Measurements from ENCODE around the gene VKORC1.

Gene VKORC1

DNA sequence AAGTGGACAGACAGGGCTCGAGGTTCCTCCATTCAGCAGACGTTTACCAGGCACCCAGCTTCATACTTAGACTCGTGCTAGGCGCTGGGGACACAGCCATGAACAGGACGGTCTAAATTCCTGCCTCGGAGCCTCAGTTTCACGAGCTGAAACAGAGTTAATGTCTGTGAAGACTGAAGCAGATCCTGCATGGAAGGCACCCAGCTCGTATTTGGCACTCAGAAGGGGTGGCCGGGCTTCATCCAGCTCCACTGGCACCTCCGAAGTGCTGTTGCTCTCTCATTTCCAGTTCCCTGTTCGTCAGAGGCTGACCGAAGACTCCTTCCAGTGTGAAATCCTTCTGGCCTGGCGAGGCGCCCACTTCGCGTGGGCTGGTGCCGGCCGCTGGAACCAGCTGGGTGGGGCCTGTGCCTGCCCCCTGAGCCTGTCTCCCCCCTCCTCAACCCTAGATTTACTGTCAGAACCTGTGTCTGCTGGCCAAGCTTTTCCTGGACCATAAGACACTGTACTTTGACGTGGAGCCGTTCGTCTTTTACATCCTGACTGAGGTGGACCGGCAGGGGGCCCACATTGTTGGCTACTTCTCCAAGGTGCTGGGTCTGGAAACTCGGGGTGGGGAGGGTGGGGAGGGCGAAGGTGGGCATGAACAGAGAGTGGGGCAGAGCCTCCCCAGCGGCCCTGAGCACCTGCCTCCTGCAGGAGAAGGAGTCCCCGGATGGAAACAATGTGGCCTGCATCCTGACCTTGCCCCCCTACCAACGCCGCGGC lies 35.2 kb upstream of the VKORC1 start:
- no peak for DNase-seq

DNA sequence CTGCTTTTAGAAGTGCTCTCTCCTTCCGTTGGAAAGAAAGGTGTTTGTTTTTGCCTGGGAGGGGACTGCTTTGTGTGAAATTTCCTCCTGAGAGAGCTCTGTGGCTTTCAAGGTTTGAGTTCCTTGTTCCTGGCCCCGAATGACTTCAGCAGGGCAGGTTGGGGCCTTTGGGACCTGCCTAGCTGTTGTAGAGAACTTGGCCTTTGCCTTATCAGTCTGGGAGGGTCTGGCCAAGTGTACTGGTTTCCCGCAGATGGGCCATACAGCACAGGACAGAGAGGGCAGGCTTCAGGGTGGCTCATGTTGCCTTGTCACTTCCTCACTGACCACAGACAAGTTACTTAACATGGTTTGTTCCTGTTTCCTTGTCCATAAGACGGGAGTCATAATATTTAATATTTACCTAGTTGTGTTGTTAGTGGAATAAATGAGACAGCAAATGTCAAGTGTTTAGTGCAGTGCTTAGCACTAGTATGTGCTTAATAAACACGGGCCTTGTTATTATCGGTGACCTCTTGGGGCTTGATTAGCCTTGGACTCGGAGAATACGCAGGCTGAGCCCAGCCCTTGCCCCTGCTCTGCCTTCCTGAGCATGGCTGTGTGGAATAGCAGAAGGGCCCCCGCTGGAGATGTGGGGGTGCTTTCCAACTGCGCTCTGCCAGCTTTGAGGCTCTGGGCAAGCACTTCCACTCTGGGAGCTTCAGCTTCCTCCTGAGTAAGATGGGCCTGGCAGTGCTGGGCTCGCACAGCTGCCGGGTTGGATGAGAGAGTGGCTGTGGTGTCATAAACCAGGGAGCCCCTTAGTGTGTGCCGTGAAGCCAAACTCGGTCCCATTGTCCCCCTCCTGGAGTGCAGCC lies 34.3 kb upstream of the VKORC1 start:
- no peak for DNase-seq

GRCh38 chr16:31127182-31127581 lies 32.6 kb upstream of the VKORC1 start:
- no peak for DNase-seq

- DNase-seq = no peak
Measured at GRCh38 chr16:31125844-31126243, 31.2 kb upstream of the VKORC1 start.

- no peak for DNase-seq
Measured at GRCh38 chr16:31120129-31120528, 25.5 kb upstream of the VKORC1 start.

DNA sequence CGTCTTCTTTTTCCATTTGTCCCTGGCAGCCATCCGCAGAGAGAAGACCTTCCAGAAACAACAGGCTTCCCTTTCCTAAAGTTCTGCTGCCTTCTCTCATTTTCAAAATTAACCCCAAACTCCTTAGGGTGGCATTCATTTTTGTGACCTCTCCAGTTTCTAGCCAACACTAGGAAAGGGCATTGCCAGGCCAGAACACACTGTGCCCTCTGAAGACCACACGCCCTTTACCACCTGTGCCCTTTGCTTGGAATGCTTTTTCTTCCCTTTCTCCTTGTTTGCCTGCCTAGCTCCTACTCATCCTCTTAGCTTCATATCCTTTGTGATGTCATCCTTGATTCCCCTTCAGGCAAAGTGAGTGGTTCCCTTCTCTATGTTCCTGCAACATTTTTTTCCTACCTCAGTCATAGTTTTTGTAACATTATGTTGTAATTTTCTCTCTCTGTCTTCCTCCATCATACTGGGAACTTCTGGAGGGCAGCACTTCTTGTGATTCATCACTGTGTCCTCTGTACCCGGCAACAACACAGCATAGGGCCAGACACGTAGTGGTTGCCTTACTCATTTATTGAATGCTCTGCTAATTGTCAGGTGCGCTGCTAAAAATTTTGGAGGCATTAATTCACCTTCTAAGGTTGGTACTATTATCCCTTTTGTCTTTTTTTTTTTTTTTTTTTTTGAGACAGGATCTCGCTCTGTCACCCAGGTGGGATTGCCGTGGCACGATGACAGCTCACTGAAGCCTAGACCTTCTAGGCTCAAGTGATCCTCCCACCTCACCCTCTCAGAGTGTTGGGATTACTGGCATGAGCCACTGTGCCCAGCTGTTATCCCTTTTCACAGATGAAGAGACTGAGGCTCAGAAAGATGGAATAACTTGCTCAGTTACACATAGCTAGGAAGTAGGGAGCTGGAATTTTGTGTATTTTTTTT lies 23.9 kb upstream of the VKORC1 start:
- no peak for DNase-seq

DNA sequence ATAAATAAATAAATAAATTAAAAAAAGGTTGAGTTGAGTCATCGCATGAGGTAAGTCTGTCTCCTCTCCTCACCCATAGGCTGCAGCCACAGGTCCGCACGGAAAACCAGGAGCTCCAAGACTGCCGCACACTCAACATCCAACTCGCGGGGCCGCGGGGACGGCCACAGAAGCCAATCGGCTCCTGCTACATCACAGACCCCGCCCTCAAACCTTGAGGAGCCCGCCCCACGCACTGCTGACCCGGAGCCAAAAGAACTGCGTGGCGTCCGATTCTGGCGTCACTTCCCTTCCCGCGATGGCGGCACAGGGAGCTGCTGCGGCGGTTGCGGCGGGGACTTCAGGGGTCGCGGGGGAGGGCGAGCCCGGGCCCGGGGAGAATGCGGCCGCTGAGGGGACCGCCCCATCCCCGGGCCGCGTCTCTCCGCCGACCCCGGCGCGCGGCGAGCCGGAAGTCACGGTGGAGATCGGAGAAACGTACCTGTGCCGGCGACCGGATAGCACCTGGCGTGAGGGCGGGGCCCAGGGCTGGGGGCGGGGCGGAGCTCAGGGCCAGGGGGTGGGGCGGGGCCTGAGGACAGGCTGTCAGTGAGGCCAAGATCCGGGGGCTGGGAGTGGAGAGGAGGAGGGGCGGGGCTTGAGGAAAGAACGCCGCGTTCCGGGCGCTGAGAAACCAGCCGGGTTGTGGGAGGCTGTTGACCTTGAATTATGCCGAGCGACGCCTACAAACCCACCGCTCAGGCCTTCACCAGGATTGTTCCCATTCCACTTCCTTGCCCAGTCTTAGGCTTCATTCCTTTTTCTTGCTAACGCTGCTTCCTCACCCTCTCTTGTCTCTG lies 23.0 kb upstream of the VKORC1 start, which contains the start of gene KAT8:
KAT8 (plus strand) TSS at position 281 of the 839 bp plus-strand sequence; CDS start at position 299, 18 bp downstream.
- DNase-seq = peak; percentile 98

GRCh38 chr16:31114468-31114867 lies 19.9 kb upstream of the VKORC1 start:
- DNase-seq = no peak

GRCh38 chr16:31113121-31114120 lies 18.8 kb upstream of the VKORC1 start:
- DNase-seq = no peak

- no peak for DNase-seq
Measured at GRCh38 chr16:31112711-31113110, 18.1 kb upstream of the VKORC1 start.

- DNase-seq = no peak
Measured at GRCh38 chr16:31111881-31112466, 17.4 kb upstream of the VKORC1 start.

DNA sequence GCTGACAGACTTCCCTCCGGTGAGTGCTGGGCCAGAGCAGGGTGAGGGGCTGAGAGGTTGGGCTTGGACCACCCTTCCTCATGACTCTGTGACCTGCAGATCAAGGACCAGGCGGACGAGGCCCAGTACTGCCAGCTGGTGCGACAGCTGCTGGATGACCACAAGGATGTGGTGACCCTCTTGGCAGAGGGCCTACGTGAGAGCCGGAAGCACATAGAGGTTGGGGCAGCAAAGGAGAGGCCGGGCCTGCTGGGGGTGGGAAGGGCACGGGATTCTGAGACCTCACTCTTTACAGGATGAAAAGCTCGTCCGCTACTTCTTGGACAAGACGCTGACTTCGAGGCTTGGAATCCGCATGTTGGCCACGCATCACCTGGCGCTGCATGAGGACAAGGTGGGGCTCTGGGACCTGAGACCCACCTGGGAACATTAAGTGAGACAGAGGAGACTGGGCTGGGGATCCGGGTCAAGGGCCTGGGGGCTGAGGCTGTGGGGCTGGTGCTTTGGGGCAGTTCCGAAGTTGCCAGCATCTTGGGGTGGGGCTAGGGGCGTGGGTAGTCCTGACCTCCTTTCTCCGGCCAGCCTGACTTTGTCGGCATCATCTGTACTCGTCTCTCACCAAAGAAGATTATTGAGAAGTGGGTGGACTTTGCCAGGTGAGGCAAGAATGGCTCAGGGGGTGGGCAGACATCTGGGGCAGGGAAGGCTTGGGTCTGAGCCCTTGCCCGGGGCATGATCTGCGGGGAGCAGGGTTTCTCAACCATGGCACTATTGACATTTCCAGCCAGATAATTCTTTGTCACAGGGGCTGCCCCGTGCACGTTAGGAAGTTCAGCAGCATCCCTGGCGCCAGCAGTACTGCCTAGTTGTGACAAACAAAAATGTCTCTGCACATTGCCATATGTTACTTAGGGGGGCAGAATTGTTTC lies 15.8 kb upstream of the VKORC1 start:
- DNase-seq = no peak

DNA sequence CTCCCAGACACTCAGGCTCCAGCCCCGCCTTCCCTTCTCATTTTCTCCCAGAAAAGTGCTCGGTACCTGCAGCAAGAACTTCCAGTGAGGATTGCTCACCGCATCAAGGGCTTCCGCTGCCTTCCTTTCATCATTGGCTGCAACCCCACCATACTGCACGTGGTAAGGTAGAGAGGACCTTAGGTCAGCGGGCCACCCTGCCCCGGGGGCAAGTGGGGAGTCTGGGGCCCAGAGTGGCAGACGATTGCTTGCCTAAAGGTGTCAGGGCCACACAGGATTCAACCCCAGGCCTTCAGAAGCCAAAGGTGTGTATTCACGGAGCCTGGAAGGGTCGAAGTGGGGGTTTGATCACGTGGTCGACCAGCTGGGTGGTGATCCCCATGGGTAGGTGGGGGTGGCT lies 15.0 kb upstream of the VKORC1 start:
- DNase-seq = no peak

GRCh38 chr16:31108794-31109558 lies 14.4 kb upstream of the VKORC1 start:
- DNase-seq = no peak

DNA sequence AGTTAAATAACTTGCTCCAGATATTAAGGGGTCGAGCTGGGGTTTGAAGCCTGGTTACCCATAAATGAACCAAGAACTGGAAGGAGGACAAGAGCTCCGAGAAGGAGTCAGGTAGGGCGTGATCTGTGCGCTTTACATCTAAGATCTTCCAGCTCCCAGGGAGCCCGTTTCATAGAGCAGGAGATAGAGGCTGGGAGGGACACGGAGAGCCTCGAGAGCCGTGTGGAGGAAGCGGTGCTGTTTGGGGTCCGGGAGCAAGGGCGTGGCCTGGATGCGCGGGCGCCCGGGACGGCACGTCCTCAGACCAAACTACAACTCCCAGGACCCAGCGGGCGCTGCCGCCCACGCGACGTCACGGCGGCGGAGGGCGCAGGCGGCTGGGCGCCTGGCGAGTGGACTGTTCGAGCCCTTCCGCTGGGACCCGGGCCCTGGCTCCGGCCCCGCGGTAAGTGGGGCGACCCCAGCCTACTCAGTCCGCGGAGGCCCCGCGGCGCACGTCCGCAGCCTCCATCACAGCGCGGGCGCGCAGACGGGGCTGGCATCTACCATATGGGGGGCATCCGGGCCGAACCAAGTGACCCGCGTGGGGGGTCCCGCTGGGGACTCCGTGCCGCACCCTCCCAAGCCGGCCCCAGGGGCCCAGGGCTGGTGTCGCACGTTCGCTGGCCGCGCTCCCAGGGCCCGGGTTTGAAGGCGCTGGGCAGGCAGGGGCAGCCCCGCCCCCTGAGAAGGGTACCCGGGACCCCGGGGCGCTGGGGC lies 13.6 kb upstream of the VKORC1 start, which contains the start of gene BCKDK:
BCKDK (plus strand) TSS at position 352 of the 759 bp plus-strand sequence. CDS start 838 bp downstream, outside the sequence.
- DNase-seq = peak; percentile 73

GRCh38 chr16:31107465-31107867 lies 12.9 kb upstream of the VKORC1 start:
- no peak for DNase-seq

Data from CD4-positive, alpha-beta T cell treated with Interleukin-6 for 4 hours (primary cell).